MM.1S (cell line): Measurements from ENCODE around the gene ZDHHC11.
"Not testable (repeated sequence)": the region's sequence is repeated elsewhere in the genome, so short reads cannot be mapped to it uniquely, and the experiment has no call there.

Source experiments
- DNase-seq: peaks from one replicate; pipeline ENCODE4 v3.0.0-alpha.2; 2015
- H2AFZ ChIP-seq: fragments of 300-600 bp; sonication (generic); 2 replicates; pipeline ENCODE4 v1.6.0; 2016; ENCODE audit warnings: antibody characterized with exemption, low read length
- H3F3A ChIP-seq: fragments of 300-600 bp; sonication (generic); 2 replicates; pipeline ENCODE4 v1.6.1; 2016; ENCODE audit warnings: mild to moderate bottlenecking, antibody characterized with exemption, low read length, moderate library complexity, mixed read lengths; ENCODE audit not compliant: insufficient read depth
- H3K27ac ChIP-seq: fragments of 300-600 bp; sonication (generic); 2 replicates; pipeline ENCODE4 v1.5.1; 2016; ENCODE audit warnings: mild to moderate bottlenecking, low read length
- H3K27me3 ChIP-seq: fragments of 300-600 bp; sonication (generic); replicated peaks from 2 replicates; pipeline ENCODE4 v1.6.0; 2016; ENCODE audit warnings: low read length; ENCODE audit not compliant: insufficient read depth
- H3K36me3 ChIP-seq: fragments of 300-600 bp; sonication (generic); replicated peaks from 2 replicates; pipeline ENCODE4 v1.6.1; 2016; ENCODE audit warnings: mild to moderate bottlenecking, low read length, mixed read lengths; ENCODE audit not compliant: insufficient read depth
- H3K4me1 ChIP-seq: fragments of 300-600 bp; sonication (generic); 2 replicates; pipeline ENCODE4 v1.6.1; 2016; ENCODE audit warnings: low read length, mixed read lengths
- H3K4me2 ChIP-seq: fragments of 300-600 bp; sonication (generic); 2 replicates; pipeline ENCODE4 v1.6.0; 2016; ENCODE audit warnings: low read depth, low read length
- H3K4me3 ChIP-seq: fragments of 300-600 bp; sonication (generic); 2 replicates; pipeline ENCODE4 v1.5.1; 2016; ENCODE audit warnings: low read length, mixed read lengths
- H3K79me2 ChIP-seq: fragments of 300-600 bp; sonication (generic); 2 replicates; pipeline ENCODE4 v1.6.1; 2016; ENCODE audit warnings: mixed run types, low read length, mixed read lengths
- H3K9ac ChIP-seq: fragments of 300-600 bp; sonication (generic); 2 replicates; pipeline ENCODE4 v1.6.1; 2016; ENCODE audit warnings: low read length, mixed read lengths
- H3K9me2 ChIP-seq: fragments of 300-600 bp; sonication (generic); replicated peaks from 2 replicates; pipeline ENCODE4 v1.6.1; 2016; ENCODE audit warnings: mild to moderate bottlenecking, low read length, mixed read lengths; ENCODE audit not compliant: insufficient read depth
- H3K9me3 ChIP-seq: fragments of 300-600 bp; sonication (generic); replicated peaks from 2 replicates; pipeline ENCODE4 v1.6.1; 2016; ENCODE audit warnings: mild to moderate bottlenecking, low read length, mixed read lengths; ENCODE audit not compliant: insufficient read depth
- H4K20me1 ChIP-seq: fragments of 300-600 bp; sonication (generic); 2 replicates; pipeline ENCODE4 v1.6.1; 2016; ENCODE audit warnings: mild to moderate bottlenecking, low read length, moderate library complexity, mixed read lengths; ENCODE audit not compliant: insufficient read depth
- CTCF ChIP-seq: fragments of 300-600 bp; sonication (generic); IDR thresholded peaks from 2 replicates; pipeline ENCODE4 v1.5.1; 2016; ENCODE audit warnings: antibody characterized with exemption, low read length, mixed read lengths
- EZH2 ChIP-seq: fragments of 300-600 bp; sonication (generic); optimal IDR thresholded peaks from 2 replicates; pipeline ENCODE3; 2017; ENCODE audit warnings: low read depth, mild to moderate bottlenecking, antibody characterized with exemption, low read length, mixed read lengths
- EZH2phosphoT487 ChIP-seq: fragments of 300-600 bp; sonication (generic); IDR thresholded peaks from 2 replicates; pipeline ENCODE4 v1.6.1; 2018; ENCODE audit warnings: antibody characterized with exemption, low read length

The ZDHHC11 gene

DNA sequence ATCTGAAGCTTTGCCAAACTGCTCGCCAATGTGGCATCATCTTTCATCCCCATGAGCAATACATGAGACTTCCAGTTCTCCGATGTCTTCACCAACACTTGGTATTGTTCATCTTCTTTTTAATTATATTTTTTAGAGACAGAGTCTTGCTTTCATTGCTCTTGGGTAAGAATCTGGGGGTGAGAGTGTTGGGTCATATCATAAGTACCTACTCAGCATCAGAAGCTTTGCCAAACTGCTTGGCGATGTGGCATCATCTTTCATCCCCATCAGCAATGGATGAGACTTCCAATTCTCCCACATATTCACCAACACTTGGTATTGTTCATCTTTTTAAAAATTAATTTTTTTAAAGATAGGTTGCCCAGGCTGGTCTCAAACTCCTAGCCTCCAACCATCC is 35.3 kb downstream of the ZDHHC11 start:
- Histone ChIP-seq H3K27ac (no peak overlapping the region), H3K27me3 (no peaks in the 10 kb centered on the region), H3K9me3 (no peaks in the 10 kb centered on the region), H3K36me3 (no peaks in the 10 kb centered on the region), H3K79me2 (no peaks in the 10 kb centered on the region), H2AFZ (no peak overlapping the region), H3K4me1 (no peaks in the 10 kb centered on the region), H4K20me1 (no peaks in the 10 kb centered on the region), H3K9ac (no peak overlapping the region), H3K4me2 (no peak overlapping the region), H3K4me3 (no peak overlapping the region), H3F3A (no peaks in the 10 kb centered on the region), H3K9me2 (no peaks in the 10 kb centered on the region)
- TF ChIP-seq EZH2, result no peak
- DNase-seq, result no peak

- H3K9me3 ChIP-seq, H3F3A ChIP-seq, H3K79me2 ChIP-seq, H3K4me1 ChIP-seq, H4K20me1 ChIP-seq, H3K27ac ChIP-seq, H3K9me2 ChIP-seq, H3K36me3 ChIP-seq, DNase-seq, H3K4me2 ChIP-seq, H2AFZ ChIP-seq, H3K9ac ChIP-seq, H3K27me3 ChIP-seq, H3K4me3 ChIP-seq: not testable (repeated sequence)
These were observed 37.2 kb downstream of the ZDHHC11 start for GRCh38 chr5:813575-813974.

- not testable (repeated sequence) for H3K9me3 ChIP-seq, DNase-seq, H3K4me3 ChIP-seq, H2AFZ ChIP-seq, H3K27me3 ChIP-seq, H3F3A ChIP-seq, H4K20me1 ChIP-seq, H3K36me3 ChIP-seq, H3K9me2 ChIP-seq, H3K79me2 ChIP-seq, H3K9ac ChIP-seq, H3K4me2 ChIP-seq, H3K27ac ChIP-seq, H3K4me1 ChIP-seq
These were observed 39.4 kb downstream of the ZDHHC11 start for GRCh38 chr5:811384-811783.

GRCh38 chr5:807719-808514 is 42.9 kb downstream of the ZDHHC11 start:
- not testable (repeated sequence) for H2AFZ ChIP-seq, H3K27ac ChIP-seq, H3K9ac ChIP-seq, H3F3A ChIP-seq, H3K4me3 ChIP-seq, DNase-seq, H3K79me2 ChIP-seq, H3K4me2 ChIP-seq, H3K9me2 ChIP-seq, H4K20me1 ChIP-seq, H3K9me3 ChIP-seq, H3K36me3 ChIP-seq, H3K4me1 ChIP-seq, H3K27me3 ChIP-seq

GRCh38 chr5:801472-801871 is 49.3 kb downstream of the ZDHHC11 start:
- TF ChIP-seq EZH2 (no peak), CTCF (no peak), EZH2phosphoT487 (no peak)
- no peaks in the 10 kb centered on the region for H3K36me3 ChIP-seq
- DNase-seq, result no peak

DNA sequence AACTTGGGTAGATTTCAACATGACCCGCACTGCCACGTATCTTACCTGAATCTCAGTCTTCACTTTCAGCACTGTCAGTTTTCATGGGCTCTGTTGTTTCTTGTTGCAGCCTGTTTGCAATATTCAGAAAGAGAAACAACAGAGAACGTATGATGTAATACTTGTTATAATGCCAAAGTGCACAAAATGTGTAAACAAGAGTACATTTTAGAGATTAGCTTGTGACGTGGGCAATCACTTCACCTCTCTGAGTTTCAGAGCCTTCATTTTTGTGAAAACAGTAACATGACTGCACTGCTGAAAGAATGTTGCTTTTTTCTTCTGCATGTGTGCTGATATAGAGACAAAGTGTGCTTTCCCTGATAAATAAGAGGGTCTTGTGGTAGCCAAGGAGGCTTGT is 49.7 kb downstream of the ZDHHC11 start:
- H3K27ac ChIP-seq, DNase-seq, H2AFZ ChIP-seq, H3K79me2 ChIP-seq, H3K27me3 ChIP-seq, H3K4me1 ChIP-seq, H3K9ac ChIP-seq, H4K20me1 ChIP-seq, H3F3A ChIP-seq, H3K4me2 ChIP-seq, H3K9me3 ChIP-seq, H3K36me3 ChIP-seq, H3K4me3 ChIP-seq, H3K9me2 ChIP-seq: not testable (repeated sequence)

More at GRCh38 chr5:801472-801871, 49.3 kb downstream of the ZDHHC11 start:
- Histone ChIP-seq H3K9ac (no peak overlapping the region), H3K27ac (no peak overlapping the region), H4K20me1 (no peaks in the 10 kb centered on the region), H3K9me3 (no peaks in the 10 kb centered on the region; the same call in 1 of the 2 replicates), H3F3A (no peaks in the 10 kb centered on the region), H3K4me1 (no peaks in the 10 kb centered on the region), H3K4me3 (no peak overlapping the region), H2AFZ (no peak overlapping the region), H3K4me2 (no peak overlapping the region), H3K9me2 (no peaks in the 10 kb centered on the region), H3K79me2 (no peaks in the 10 kb centered on the region), H3K27me3 (no peaks in the 10 kb centered on the region)

DNA sequence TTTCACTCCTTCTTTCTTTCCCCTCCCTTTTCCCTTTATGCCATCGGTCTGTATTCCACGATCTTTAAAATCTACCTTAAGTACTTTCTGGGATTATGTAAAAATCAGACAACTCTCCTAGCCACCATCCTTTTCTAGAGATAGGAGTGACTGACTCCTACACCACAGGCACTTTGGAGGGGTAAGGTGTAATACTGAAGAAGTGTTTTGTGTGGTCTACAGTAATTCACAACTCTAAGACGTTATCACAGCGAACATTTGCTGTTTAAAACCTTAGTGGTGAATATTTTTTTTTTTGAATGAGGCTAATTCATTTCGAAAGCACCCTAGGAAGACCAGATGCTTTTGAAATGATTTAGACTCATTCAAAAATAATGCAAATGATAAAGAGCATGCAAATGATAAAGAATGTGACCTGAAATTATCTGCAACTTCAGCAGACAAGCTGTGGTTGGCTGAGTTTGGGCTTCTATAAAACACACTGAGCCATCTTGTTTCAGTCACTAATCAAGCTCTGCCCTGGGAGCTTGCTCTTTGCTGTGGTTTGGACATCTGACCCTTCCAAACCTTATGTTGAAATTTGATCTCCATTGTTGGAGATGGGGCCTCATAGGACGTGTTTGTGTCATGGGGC is 52.2 kb downstream of the ZDHHC11 start:
- H3K9me2 ChIP-seq, H3K36me3 ChIP-seq, H3K4me1 ChIP-seq, H3K27ac ChIP-seq, H3K79me2 ChIP-seq, H2AFZ ChIP-seq, H3K9me3 ChIP-seq, H3K27me3 ChIP-seq, H4K20me1 ChIP-seq, H3F3A ChIP-seq, H3K4me2 ChIP-seq, H3K4me3 ChIP-seq, DNase-seq, H3K9ac ChIP-seq: not testable (repeated sequence)
